KG1 (cell line): ENCODE measurements around the gene SLC7A5.
"Not testable (repeated sequence)": the region's sequence is repeated elsewhere in the genome, so short reads cannot be mapped to it uniquely, and the experiment has no call there.

ENCODE experiments used
- DNase-seq: peaks from one replicate; lab custom pipeline; 2025; lab: John Stamatoyannopoulos, UW

The SLC7A5 gene

GRCh38 chr16:87821376-87822107 lies 47.8 kb downstream of the SLC7A5 start:
- no peak for DNase-seq

- no peak for DNase-seq
These were observed 49.3 kb downstream of the SLC7A5 start for GRCh38 chr16:87819983-87820382.

GRCh38 chr16:87819282-87819681 lies 50.0 kb downstream of the SLC7A5 start:
- DNase-seq: no peak

GRCh38 chr16:87818533-87819161 lies 50.7 kb downstream of the SLC7A5 start:
- no peak for DNase-seq

GRCh38 chr16:87817910-87818309 lies 51.4 kb downstream of the SLC7A5 start:
- DNase-seq: no peak

GRCh38 chr16:87817370-87817769 lies 51.9 kb downstream of the SLC7A5 start:
- not testable (repeated sequence) for DNase-seq

GRCh38 chr16:87816507-87817100 lies 52.7 kb downstream of the SLC7A5 start:
- DNase-seq: no peak

- no peak for DNase-seq
These were observed 53.7 kb downstream of the SLC7A5 start for GRCh38 chr16:87815567-87815966.

GRCh38 chr16:87812200-87812656 lies 57.1 kb downstream of the SLC7A5 start:
- no peak for DNase-seq

- not testable (repeated sequence) for DNase-seq
These were observed 57.9 kb downstream of the SLC7A5 start for GRCh38 chr16:87811454-87811853.

GRCh38 chr16:87809150-87809902 lies 60.0 kb downstream of the SLC7A5 start:
- no peak for DNase-seq

- no peak for DNase-seq
These were observed 61.2 kb downstream of the SLC7A5 start for GRCh38 chr16:87808108-87808507.

- DNase-seq: no peak
These were observed 62.4 kb downstream of the SLC7A5 start for GRCh38 chr16:87806641-87807546.

GRCh38 chr16:87806261-87806640 lies 63.1 kb downstream of the SLC7A5 start:
- DNase-seq: no peak

GRCh38 chr16:87803385-87803784 lies 65.9 kb downstream of the SLC7A5 start:
- DNase-seq: no peak

- no peak for DNase-seq
These were observed 66.6 kb downstream of the SLC7A5 start for GRCh38 chr16:87802670-87803069.

GRCh38 chr16:87801679-87802259 lies 67.5 kb downstream of the SLC7A5 start:
- DNase-seq: no peak

- no peak for DNase-seq
These were observed 68.8 kb downstream of the SLC7A5 start for GRCh38 chr16:87800497-87800896.

GRCh38 chr16:87795336-87795735 lies 74.0 kb downstream of the SLC7A5 start:
- no peak for DNase-seq

GRCh38 chr16:87794485-87795078 lies 74.7 kb downstream of the SLC7A5 start:
- DNase-seq: no peak

- DNase-seq: no peak
These were observed 77.1 kb downstream of the SLC7A5 start for GRCh38 chr16:87792205-87792565.
